Measurements from ENCODE around the gene OSBPL8.

DNA sequence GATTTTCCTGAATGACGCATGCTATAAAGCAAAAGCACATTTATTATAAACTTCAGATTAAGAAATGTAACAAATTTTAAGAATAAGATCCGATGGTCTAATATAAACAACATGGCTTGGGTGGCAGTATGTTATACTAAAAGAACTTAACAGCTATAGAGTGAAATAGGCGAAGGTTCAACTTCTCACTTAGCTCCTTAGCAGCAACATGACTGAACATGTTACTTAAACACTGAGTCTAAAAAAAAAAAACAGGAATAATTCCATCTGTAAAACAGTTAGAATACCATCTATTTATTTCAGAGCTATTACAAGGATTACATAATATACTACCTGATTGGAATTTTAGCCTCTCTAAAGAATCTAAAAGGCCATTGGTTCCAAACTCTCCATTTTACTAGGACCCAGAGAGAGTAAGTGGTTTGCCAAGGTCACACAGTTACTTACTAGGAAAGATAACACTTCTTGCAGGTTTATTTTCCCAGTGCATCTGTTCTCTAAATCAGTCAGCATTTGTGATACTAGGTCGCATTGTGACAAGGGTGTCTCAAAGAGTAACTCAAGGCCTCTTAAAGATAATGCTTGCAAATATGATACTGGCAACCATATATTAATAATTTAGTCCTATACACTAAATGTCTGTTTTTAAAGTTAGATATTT, 14.8 kb downstream of the OSBPL8 start:
- TF ChIP-seq CTCF (IDR thresholded peaks at IDR 0.05) (no peak), POLR2A (IDR thresholded peaks at IDR 0.05) (no peak)

Measured in Peyer's patch (tissue), 4 donors.